GM12801 (cell line): Measurements from ENCODE around the gene FNBP1.

Experiments used
- TF ChIP-seq, protein P1 (sequence below): IDR thresholded peaks from one replicate; pipeline ENCODE4 v1.5.1; 2011; ENCODE audit warnings: control low read depth; ENCODE audit not compliant: insufficient read length; ENCODE audit errors: extremely low read depth

FNBP1 gene

GRCh38 chr9:129889122-129889940, 153.7 kb downstream of the FNBP1 start:
- TF ChIP-seq, protein P1, sequence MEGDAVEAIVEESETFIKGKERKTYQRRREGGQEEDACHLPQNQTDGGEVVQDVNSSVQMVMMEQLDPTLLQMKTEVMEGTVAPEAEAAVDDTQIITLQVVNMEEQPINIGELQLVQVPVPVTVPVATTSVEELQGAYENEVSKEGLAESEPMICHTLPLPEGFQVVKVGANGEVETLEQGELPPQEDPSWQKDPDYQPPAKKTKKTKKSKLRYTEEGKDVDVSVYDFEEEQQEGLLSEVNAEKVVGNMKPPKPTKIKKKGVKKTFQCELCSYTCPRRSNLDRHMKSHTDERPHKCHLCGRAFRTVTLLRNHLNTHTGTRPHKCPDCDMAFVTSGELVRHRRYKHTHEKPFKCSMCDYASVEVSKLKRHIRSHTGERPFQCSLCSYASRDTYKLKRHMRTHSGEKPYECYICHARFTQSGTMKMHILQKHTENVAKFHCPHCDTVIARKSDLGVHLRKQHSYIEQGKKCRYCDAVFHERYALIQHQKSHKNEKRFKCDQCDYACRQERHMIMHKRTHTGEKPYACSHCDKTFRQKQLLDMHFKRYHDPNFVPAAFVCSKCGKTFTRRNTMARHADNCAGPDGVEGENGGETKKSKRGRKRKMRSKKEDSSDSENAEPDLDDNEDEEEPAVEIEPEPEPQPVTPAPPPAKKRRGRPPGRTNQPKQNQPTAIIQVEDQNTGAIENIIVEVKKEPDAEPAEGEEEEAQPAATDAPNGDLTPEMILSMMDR, result no peak

DNA sequence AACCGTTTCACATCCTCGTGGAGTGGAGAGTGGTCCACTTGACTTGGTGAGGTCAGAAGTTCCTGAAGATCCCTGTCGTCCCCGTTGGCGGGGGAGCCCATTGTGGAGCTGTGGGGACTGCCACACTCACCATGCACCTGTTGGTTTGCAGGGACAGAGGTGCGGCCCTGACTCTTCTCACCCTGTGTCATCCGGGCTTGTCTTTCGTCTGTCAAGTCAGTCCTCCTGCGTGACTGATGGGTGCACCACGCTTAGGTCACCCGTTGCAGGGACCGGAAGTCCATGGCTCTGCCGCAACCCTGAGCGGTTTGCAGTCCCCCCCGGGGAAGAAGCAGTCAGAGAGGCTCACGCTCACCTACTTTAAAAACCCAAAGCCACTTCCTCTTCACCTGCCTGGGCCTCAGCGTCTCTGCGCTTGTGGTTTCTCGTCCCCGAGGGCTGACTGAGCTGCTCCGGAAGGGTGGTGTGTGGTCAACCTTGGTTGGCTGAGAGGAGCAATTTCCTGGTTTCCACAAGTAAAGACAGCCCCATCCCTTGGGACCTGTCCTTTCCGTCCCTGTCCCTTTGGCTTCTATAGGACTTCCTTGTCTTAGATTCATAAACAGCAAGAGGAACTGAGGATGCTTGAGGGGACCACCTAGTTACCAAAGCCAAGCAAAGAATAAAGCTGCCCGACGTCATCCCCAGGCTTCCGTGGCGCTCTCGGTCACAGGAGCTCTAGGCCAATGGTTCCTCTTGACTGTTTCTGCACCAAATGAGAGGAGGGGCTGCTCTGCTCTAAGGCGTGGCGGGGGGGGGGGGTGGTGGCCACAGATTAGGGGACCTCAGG, 154.5 kb downstream of the FNBP1 start:
- TF ChIP-seq, protein P1, result no peak

- TF ChIP-seq, protein P1, result no peak
Observed at GRCh38 chr9:129887334-129888292, 155.4 kb downstream of the FNBP1 start.

DNA sequence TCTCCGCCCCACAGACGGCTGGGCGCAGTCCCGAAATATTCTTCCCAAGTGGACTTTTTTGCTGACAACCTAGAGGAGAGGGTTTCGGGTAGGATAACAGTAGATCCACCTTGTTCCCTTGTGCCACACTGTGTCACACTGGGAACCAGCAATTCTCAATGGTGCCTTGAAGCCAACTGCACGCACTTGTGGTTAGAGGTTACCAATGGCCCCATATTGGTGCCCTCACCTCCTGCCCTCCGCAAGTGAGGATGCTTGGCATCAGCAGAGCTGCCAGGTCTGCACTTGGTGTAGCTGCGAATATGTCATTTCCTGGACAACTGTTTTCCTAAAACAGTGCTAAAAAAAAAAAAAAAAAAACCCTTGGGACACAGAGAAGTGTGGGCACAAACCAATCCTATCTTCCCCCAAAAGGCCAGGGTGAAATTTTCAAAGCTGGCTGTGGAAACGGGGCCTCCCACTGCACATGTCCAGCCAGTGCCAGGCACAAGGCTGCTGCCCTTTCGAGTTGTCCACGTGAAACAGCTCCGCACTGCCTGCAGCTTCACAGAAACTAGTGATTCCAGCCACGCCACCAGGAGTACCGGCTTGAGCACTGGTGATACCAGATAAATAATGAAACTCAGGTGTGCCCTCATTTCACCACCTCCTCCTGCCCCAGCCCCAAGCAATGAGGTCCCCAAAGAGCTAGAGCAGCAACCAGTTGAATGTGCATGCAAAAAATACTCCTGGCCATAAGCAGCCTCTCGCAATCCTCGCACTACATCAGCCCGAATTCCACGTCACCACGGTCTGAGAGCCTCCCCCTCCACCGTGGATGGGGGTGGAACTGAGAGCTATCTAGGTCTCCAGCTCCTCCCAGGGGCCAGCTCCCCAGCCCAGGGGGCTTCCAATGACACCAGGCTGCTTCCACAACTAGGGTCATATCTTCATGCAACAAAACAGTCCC, 156.5 kb downstream of the FNBP1 start:
- TF ChIP-seq, protein P1, result no peak

- TF ChIP-seq, protein P1, result no peak
Observed at GRCh38 chr9:129885670-129886106, 157.3 kb downstream of the FNBP1 start.

GRCh38 chr9:129885018-129885669, 157.8 kb downstream of the FNBP1 start:
- TF ChIP-seq, protein P1, result no peak
